Neuron (in vitro differentiated cells): ENCODE data around the gene UCHL3.

Experiments used
- H2AFZ ChIP-seq: one replicate; pipeline ENCODE4 v1.6.1; 2013; ENCODE audit warnings: low read depth, mild to moderate bottlenecking, inconsistent platforms, low read length, moderate library complexity
- H3K27me3 ChIP-seq: one replicate; pipeline ENCODE4 v1.6.1; 2013; ENCODE audit warnings: low read length; ENCODE audit not compliant: insufficient read depth
- H3K36me3 ChIP-seq: one replicate; pipeline ENCODE4 v1.6.1; 2013; ENCODE audit warnings: low read length; ENCODE audit not compliant: insufficient read depth
- H3K4me1 ChIP-seq: one replicate; pipeline ENCODE4 v1.6.1; 2013; ENCODE audit warnings: low read length; ENCODE audit not compliant: insufficient read depth
- H3K4me3 ChIP-seq: 2 replicates; pipeline ENCODE4 v1.5.1; 2013; ENCODE audit warnings: mild to moderate bottlenecking, low read length, moderate library complexity
- H3K9me3 ChIP-seq: one replicate; pipeline ENCODE4 v1.6.1; 2013; ENCODE audit warnings: low read length

UCHL3 gene

DNA sequence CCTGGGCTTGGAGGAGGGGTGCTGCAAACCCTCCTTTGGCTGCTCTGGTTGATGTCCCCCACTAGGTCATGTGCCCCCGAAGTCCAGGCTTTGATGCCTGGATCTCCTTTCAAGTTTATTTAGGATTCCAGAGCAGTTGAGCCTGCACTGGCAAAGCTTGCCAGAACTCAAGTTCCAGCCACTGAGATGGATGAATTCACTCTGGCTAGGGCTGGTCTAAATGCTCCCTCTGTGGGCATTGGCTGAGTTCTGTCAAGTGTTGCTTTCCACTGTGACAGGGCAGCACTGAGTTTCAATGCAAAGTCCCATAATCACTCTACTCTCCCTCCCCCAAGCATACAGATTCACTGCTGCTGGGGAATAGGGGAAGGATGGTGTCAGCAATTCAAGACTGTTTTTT, 68.7 kb downstream of the UCHL3 start:
- no peaks in the 10 kb centered on the region for H3K4me1 ChIP-seq
- H3K9me3 ChIP-seq: no peaks in the 10 kb centered on the region
- no peak overlapping the region for H3K4me3 ChIP-seq
- H2AFZ ChIP-seq: no peak overlapping the region
- H3K27me3 ChIP-seq: no peaks in the 10 kb centered on the region
- H3K36me3 ChIP-seq: no peaks in the 10 kb centered on the region

DNA sequence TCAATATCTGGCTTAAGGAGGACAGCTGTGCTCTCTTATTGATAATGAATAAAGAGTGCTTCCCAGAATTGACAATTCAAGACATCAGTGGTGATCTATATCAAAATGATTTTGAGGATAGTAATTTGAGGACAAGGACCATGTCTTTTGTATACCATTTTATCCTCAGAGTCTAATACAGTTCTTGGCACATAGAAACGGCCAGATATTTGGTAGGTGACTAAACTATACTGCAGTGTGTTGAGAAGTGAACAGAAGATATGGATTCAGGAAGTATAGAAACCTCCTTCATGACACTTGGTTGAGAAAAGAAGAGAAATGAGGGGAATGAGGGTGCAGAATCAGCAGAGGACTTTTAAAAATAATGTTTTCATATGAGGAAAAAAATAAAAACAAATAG, 70.4 kb downstream of the UCHL3 start:
- no peaks in the 10 kb centered on the region for H3K36me3 ChIP-seq
- no peaks in the 10 kb centered on the region for H3K27me3 ChIP-seq
- H2AFZ ChIP-seq: no peak overlapping the region
- no peaks in the 10 kb centered on the region for H3K9me3 ChIP-seq
- no peak overlapping the region for H3K4me3 ChIP-seq
- no peaks in the 10 kb centered on the region for H3K4me1 ChIP-seq

DNA sequence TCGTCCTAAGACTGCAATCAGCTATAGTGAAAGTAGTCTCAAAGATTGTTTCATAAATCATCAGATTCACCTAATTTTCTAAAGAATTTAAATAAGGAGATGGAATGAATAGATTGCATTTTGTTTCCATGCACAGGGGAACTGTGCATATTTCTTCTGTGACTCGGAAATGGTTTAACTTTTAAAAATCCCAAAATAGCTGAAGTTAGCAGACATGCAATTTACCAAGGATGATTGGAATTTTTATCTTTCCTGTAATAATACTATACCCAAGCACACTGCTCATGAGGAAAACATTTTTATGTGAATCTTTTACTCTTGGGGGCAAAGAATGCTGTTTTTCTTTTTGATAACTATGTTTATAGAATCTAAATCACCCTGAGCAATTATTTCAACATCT, 71.6 kb downstream of the UCHL3 start:
- Histone ChIP-seq H2AFZ (no peak overlapping the region), H3K4me1 (no peaks in the 10 kb centered on the region), H3K4me3 (no peak overlapping the region), H3K9me3 (no peaks in the 10 kb centered on the region), H3K36me3 (no peaks in the 10 kb centered on the region), H3K27me3 (no peaks in the 10 kb centered on the region)

DNA sequence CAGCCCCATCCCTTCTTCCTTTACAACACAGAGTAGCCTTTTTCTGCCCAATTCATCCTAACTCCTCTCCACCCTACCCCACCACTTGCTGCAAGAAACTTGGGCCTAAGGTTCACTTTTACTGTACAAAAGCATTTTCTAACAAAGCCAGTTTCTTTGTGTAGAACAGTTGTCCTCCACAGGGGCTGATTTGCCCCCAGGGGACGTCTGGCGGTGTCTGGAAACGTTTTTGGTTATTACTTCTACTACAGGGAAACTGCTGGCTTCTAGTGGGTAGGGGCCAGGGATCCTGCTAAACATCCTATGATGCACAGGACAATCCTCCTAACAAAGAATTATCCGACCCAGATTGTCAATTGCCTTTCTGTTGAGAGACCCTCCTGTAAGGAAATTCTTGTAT, 79.2 kb downstream of the UCHL3 start:
- Histone ChIP-seq H3K27me3 (no peaks in the 10 kb centered on the region), H3K4me1 (no peaks in the 10 kb centered on the region), H3K9me3 (no peaks in the 10 kb centered on the region), H2AFZ (no peak overlapping the region), H3K4me3 (no peak overlapping the region), H3K36me3 (no peaks in the 10 kb centered on the region)

DNA sequence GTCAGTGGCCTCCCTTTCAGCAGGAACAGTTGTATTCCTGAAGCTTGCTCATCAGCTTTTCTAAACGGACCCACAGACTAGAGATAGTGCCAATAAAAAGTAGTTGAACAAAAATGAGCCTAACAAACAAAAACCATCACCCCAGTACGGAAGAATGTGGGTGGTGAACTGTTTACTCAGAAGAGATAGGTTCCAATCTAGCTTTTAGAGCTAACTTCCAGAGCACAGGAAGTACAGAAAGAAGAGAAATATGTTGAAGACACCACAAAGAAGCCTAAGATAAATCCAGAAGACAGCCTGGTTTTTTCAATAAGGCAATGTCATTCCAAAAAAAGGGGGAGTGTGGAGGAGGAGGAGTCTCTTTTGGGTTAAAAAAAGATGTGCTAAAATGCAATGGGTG, 83.7 kb downstream of the UCHL3 start:
- Histone ChIP-seq H3K4me3 (no peak overlapping the region), H3K4me1 (peaks cover 10% of the 10 kb centered on the region), H3K27me3 (peaks cover 18% of the 10 kb centered on the region), H3K9me3 (no peaks in the 10 kb centered on the region), H3K36me3 (no peaks in the 10 kb centered on the region), H2AFZ (no peak overlapping the region)

DNA sequence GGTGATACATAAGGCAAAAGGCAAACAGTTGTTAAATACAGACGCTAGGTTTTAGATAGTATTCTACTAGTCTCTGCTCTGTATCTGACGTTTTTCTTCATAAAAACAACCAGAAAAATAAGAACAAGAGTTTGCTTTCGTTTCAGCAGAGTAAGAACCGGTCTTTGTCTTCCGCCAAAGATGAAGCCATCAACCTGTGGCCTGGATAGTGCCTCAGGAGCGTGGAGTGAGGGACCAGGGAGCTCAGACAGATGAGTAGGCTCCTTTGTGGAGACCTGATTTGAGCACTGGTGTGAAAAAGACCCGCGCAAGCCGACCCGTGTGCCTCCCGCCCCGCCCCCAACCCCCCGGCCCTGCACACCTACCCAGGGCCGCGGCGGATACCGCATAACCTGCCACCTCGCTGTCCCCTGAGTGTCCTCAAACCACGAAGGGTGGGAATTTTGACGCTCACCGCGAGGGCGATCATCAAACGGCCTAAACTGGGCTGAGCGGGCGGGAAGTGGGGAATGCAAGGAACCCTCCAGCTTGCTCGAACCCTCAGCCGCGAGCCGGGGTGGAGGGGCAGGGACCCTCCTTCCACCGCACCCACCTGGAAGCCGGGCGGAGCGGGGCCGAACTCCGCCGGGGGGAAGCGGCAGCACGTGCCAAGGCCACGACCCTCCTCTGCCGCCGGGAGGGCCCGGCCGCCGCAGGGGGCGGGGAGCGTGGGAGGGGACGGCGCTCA, 85.7 kb downstream of the UCHL3 start:
- peak overlapping the region; percentile 66 for H2AFZ ChIP-seq
- H3K36me3 ChIP-seq: no peaks in the 10 kb centered on the region
- no peaks in the 10 kb centered on the region for H3K9me3 ChIP-seq
- H3K27me3 ChIP-seq: peaks cover 19% of the 10 kb centered on the region
- no peak overlapping the region for H3K4me3 ChIP-seq
- peaks cover 10% of the 10 kb centered on the region for H3K4me1 ChIP-seq

DNA sequence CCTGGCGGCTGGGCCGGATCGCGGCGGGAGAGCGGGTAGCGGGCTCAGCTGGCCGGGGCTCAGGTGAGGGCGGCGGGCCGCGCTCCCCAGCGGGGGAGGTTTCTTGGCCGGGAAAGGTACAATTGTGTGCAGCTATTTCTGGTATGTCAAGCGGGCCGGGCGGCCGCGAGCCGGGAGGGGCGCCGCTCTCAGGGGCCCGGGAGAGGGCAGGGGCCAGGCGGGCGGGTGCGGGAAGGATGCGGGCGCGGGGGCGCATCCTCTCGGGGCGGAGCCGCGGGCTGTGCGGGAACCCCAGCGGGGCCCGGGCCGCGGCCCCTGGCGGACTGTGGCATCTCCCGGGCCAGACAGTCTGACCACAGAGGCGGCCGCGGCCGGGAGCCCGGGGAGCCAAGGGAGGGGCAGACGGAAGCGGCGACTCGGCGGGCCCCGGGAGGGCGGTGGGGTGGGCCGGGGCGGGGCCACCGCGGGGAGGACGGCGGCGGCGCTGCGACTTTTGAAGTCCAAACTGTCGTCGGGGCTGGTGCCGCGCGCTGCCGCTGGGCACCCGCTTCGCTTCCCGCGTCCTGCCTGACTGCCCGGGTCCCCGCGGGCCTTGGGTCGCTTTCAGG, 86.3 kb downstream of the UCHL3 start, which contains the start of gene LMO7:
Gene LMO7 (plus strand): TSS at position 503 of the 608 bp plus-strand sequence. CDS start 328 bp downstream, outside the sequence.
- Histone ChIP-seq H3K4me1 (peaks cover 10% of the 10 kb centered on the region), H3K4me3 (peak within 1 kb of the TSS; percentile 53), H3K9me3 (no peaks in the 10 kb centered on the region), H2AFZ (peak within 1 kb of the TSS; percentile 66), H3K36me3 (no peaks in the 10 kb centered on the region), H3K27me3 (peaks cover 19% of the 10 kb centered on the region)

DNA sequence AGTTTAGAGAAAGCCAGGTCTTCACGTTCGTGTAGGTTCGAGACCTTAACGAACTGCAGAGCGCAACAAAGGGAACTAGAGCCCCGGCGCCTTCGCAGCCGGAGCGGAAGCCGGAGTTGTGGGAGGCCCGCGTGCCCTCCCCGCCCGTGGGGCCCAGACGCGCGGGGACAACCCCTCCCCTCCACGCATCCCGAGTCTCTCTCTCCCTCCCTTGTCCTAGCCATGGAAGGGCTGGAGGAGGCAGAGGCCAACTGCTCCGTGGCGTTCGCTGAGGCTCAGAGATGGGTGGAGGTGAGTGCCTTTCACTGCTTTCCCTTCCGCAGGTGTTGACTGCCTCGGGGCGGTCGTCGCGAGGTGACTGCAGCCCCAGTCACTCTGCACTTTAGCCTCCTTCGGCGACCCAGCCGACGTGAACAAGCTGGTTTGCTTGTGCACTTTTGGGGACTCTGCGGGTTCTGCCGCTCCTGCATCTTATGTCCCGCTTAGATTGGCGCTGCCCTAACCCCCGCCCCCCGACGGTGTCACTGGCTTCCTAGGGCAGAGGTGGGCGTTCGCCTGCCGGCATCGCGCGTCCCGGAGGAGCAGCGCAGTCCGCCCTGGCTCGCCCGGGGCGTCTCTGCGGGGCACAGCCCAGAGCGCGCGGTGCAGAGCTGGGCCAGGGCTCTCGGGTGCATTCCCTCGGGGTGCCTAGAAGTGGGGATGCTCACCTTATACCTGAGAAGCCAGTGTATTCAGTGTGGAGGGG, 87.0 kb downstream of the UCHL3 start:
- no peaks in the 10 kb centered on the region for H3K36me3 ChIP-seq
- H3K27me3 ChIP-seq: peaks cover 19% of the 10 kb centered on the region
- peak overlapping the region; percentile 53 for H3K4me3 ChIP-seq
- H3K9me3 ChIP-seq: no peaks in the 10 kb centered on the region
- H2AFZ ChIP-seq: peak overlapping the region; percentile 66
- H3K4me1 ChIP-seq: peaks cover 10% of the 10 kb centered on the region

DNA sequence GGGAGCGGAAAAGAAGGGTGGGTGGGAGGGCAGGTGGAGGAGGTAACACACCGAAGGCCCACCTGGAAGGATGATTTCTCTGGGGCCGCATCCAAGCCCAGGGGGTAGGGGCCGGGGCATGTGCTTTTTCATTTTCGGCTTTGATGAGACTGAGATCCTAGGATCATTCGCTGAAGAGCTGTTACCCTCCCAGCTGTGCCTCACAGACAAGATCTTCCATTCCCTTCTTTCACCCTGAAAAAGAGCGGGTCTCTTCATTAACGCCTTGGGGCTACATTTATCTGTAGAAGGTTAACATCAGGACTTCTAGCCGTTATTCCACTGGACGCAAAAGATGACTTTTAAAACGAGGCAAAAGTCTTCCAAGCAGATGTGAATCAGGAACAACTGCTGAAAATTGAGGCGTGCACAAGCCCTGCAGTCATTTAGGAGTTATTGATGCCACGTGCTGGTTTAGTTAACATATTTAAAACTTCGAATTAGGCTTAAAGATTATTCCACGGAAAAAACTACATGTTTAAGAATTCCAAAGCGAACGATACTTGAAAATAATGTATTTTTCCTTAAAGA, 87.7 kb downstream of the UCHL3 start:
- Histone ChIP-seq H3K4me1 (peaks cover 10% of the 10 kb centered on the region), H3K36me3 (no peaks in the 10 kb centered on the region), H2AFZ (no peak overlapping the region), H3K27me3 (peaks cover 19% of the 10 kb centered on the region), H3K4me3 (no peak overlapping the region), H3K9me3 (no peaks in the 10 kb centered on the region)

DNA sequence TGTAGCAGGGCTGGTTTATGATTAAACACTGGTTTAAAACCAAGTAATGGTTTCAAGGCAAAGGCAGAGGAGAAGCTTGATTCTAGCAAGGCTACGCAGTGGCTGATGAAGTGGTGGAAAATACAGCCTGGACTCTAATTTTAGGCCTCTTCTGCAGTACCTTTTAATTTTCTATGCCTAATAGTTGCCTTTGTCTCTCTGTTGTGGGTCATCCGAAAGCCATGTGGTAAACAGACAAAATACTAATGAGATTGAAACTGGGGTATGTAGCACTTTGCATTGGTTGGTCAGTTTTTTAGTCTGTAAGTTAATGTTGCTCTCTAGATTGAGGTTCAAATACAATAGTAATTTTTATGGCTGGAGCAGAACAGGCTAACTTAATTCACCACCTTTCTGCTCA, 89.9 kb downstream of the UCHL3 start:
- Histone ChIP-seq H3K27me3 (peaks cover 19% of the 10 kb centered on the region), H3K9me3 (no peaks in the 10 kb centered on the region), H3K4me1 (peaks cover 10% of the 10 kb centered on the region), H2AFZ (no peak overlapping the region), H3K4me3 (no peak overlapping the region), H3K36me3 (no peaks in the 10 kb centered on the region)

DNA sequence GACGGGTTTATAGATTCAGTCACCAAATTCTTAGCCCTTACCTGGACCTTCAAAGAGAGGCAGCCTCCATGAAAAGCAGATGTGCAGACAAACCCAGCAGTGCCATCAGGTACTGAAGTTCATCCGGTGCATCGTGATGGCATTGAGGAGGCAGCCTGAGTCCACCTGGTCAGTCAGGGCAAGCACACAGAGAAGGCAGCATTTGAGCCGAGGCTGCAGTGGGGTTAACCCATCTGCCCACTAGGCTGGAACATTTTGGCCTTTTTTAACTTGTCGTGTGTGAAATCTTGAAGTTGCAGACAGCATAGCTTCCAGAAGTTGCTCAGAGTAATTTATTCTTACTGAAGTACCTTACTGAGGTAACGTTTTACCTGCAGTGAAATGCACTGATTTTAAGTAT, 91.4 kb downstream of the UCHL3 start:
- Histone ChIP-seq H3K4me3 (no peak overlapping the region), H3K36me3 (no peaks in the 10 kb centered on the region), H3K27me3 (peaks cover 19% of the 10 kb centered on the region), H3K4me1 (peaks cover 10% of the 10 kb centered on the region), H3K9me3 (no peaks in the 10 kb centered on the region), H2AFZ (no peak overlapping the region)

DNA sequence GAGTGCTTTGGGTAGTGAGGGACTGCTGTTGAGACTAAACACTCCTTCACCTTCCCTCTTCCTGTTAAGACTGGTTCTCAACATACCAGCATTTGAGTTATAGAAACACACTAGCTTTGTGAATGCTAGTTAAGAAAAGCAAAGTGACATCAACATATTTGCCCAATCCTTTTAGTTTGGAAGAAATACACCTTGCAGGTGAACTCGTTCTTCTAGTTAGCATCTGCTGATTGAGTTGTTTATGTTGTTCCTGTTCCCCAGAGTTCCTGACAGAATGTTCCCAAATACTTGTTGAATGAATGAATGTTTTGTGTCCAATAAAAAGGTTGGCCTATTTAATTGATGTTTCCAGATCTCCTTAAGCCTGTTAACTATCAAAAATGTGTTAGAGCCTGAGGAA, 93.6 kb downstream of the UCHL3 start:
- Histone ChIP-seq H3K4me1 (no peaks in the 10 kb centered on the region), H2AFZ (no peak overlapping the region), H3K4me3 (no peak overlapping the region), H3K9me3 (no peaks in the 10 kb centered on the region), H3K27me3 (peaks cover 2% of the 10 kb centered on the region), H3K36me3 (no peaks in the 10 kb centered on the region)

DNA sequence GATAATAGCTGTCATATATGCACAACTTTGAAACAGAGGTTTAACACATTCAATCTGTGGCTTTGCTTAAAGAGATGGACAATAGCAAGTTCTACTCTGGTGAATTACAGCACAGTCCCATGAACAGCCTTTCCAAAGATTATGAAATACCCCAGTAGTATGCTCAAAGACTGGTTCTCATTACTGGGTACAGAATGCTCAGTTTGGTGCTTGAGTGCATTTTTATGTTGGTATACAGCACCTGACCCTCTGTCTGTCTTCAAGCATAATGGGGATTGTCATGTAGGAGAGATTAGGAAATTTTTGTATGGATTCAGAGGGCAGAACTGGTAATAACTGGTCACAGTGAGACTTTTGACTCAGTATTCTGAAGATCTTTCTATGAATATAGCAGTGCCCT, 94.1 kb downstream of the UCHL3 start:
- H2AFZ ChIP-seq: no peak overlapping the region
- no peaks in the 10 kb centered on the region for H3K9me3 ChIP-seq
- H3K4me3 ChIP-seq: no peak overlapping the region
- H3K36me3 ChIP-seq: no peaks in the 10 kb centered on the region
- H3K27me3 ChIP-seq: no peaks in the 10 kb centered on the region
- H3K4me1 ChIP-seq: no peaks in the 10 kb centered on the region
